Neural cell (in vitro differentiated cells): Measurements from ENCODE around the gene TSPAN11.

Experiments
- EP300 ChIP-seq: fragments of 450-650 bp; conservative IDR thresholded peaks from 2 replicates; pipeline ENCODE4 v1.6.1; 2014; ENCODE audit warnings: antibody characterized with exemption, mild to moderate bottlenecking, moderate library complexity; ENCODE audit not compliant: poor library complexity, severe bottlenecking
- EZH2 ChIP-seq: fragments of 200-600, 300-800 bp; shearing (Covaris generic), sonication (generic); IDR thresholded peaks from 2 replicates; pipeline ENCODE4 v1.6.1; 2014; ENCODE audit warnings: antibody characterized with exemption, low read length, borderline replicate concordance, mild to moderate bottlenecking; ENCODE audit not compliant: insufficient read depth, poor library complexity, severe bottlenecking
- RAD21 ChIP-seq: fragments of 450-650 bp; conservative IDR thresholded peaks from 2 replicates; pipeline ENCODE4 v1.6.1; 2014; ENCODE audit warnings: antibody characterized with exemption, mild to moderate bottlenecking, moderate library complexity
- TAF1 ChIP-seq: IDR thresholded peaks from 2 replicates; pipeline ENCODE4 v1.6.1; 2012; ENCODE audit warnings: low read depth
- TF ChIP-seq, protein P1 (sequence below): fragments of 450-650 bp; IDR thresholded peaks from 2 replicates; pipeline ENCODE4 v1.5.1; 2014; ENCODE audit warnings: antibody characterized with exemption, mild to moderate bottlenecking, moderate library complexity; ENCODE audit not compliant: poor library complexity, severe bottlenecking

DNA sequence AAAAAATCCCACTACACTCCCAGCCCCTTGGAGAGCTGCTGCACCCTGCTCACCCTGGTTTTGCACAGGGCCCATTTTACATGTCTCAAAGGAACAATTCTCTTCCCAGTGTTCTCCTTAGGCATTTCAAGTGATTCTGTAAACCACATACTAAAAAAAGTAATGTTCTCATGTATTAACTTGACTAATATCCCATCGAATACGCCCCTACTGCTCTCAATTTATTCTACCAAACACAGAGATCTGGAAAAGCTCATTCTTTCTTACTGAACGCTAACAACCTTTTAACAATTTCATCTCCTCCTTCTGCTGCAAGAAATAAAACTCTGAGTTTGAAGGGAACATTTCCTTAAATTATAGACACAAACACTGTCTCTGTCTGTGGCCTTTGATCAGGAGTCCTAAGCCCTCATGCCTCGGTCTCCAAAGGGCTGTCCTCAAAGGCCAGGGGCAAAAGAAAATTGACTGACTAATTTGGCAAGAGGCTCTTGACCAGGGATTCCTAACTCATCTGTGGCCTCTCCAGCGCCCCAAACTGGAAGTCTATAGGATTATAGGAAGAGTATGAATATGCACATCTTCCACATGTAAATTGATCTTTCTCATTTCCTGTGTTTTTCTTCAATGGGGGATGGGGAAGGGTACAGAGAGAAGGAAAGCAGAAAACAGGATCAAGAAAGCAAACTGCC, 17.1 kb upstream of the TSPAN11 start:
- TF ChIP-seq, protein P1, sequence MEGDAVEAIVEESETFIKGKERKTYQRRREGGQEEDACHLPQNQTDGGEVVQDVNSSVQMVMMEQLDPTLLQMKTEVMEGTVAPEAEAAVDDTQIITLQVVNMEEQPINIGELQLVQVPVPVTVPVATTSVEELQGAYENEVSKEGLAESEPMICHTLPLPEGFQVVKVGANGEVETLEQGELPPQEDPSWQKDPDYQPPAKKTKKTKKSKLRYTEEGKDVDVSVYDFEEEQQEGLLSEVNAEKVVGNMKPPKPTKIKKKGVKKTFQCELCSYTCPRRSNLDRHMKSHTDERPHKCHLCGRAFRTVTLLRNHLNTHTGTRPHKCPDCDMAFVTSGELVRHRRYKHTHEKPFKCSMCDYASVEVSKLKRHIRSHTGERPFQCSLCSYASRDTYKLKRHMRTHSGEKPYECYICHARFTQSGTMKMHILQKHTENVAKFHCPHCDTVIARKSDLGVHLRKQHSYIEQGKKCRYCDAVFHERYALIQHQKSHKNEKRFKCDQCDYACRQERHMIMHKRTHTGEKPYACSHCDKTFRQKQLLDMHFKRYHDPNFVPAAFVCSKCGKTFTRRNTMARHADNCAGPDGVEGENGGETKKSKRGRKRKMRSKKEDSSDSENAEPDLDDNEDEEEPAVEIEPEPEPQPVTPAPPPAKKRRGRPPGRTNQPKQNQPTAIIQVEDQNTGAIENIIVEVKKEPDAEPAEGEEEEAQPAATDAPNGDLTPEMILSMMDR = no peak
- TF ChIP-seq TAF1 (no peak), EZH2 (no peak), EP300 (no peak), RAD21 (no peak)
